Stimulated activated CD8-positive, alpha-beta memory T cell treated with anti-CD3 and anti-CD28 coated beads, Interleukin-2, amount 100 ng/mL, for 48 hours (primary cell): ENCODE measurements around the gene RNF130.

Experiments used
- DNase-seq, 2 donors: peaks; one replicate each; pipeline ENCODE4 v3.0.0-alpha.2; 2020; ENCODE audit warnings: low read depth in 2 of 2

Gene RNF130

GRCh38 chr5:180085837-180086236 lies 14.3 kb upstream of the RNF130 start:
- no peak for DNase-seq

GRCh38 chr5:180084638-180085561 lies 13.3 kb upstream of the RNF130 start:
- no peak for DNase-seq

DNA sequence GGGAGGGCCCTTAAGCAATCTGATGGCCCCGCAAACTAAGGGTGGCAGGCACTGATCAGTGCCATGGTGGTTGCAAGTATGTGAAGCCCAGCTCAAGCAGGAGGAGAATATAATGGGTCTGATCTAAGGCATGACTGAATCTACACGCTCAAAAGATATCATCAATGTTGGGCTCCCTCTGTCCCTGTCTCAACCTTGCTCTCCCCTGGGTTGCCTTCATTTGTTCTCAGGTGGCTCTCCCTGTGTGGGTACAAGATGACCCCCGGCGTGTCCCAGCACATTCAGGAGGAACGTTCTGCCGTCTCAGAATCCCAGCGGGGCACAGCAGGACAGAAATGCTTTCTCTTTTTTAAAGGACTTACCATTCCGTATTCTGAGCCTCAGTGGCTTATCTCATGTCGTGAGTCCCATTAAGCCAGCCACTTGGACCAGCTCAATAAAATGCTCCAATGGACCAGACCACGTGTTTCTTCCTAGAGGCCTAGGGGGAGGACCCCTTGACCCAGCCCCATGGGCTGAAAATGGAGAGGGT lies 12.0 kb upstream of the RNF130 start:
- DNase-seq, result no peak

DNA sequence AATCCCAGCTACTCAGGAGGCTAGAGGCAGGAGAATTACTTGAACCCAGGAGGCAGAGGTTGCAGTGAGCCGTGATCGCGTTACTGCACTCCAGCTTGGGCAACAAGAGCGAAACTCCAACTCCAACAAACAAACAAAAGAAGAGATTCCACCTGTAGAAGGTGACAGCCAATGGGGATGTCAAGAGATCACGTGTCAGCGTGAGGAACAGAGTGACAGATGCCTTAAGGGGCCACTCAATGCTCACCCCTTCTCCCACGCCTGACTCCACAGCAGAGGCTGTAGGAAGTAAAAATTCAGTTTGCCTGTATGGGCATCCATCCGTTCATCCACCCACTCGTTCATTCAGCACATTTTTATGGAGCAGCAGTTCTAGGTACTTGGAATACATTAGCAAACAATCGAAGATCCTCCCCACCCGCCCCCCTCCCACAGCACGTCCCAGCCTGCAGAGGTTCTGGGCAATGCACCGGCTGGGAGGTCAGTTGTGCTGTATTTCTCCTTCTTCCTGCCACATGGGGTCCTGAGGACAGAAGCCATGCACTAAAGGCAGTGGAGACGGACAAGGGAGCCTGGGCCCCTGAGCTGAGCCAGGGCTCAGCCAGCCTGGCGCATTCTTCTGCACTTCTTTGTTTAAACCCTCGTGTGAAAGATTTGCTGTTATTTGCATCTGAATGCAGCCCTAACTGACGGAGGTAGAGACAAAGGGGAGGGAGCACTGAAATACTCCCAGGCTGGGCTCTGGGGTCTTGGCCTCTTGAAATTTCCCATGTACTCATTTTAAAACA lies 11.3 kb upstream of the RNF130 start:
- DNase-seq, result no peak

GRCh38 chr5:180081481-180081880 lies 9.9 kb upstream of the RNF130 start:
- no peak for DNase-seq

DNA sequence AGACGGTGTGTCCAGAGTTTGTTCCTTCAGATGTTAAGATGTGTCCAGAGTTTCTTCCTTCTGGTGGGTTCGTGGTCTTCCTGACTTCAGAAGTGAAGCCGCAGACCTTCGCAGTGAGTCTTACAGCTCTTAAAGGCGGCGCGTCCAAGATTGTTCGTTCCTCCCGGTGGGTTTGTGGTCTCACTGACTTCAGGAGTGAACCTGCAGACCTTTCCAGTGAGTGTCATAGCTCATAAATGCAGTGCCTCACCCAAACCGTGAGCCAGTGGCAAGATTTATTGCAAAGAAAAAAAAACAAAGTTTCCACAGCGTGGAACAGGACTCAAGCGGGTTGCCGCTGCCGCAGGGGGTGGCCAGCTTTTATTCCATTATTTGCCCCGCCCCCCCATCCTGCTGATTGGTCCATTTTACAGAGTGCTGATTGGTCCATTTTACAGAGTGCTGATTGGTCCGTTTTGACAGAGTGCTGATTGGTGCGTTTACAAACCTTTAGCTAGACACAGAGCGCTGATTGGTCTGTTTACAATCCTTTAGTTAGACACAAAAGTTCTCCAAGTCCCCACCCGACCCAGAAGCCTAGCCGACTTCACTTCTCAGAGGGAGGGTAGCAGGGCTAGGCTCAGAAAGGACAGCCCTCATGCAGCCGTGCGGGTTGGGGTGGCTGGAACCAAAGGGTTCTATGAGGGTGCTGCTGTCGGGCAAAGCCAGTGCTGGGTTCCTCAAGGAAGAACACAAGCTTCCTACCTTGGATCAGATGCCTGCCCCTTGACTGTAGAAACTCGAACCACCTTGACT lies 9.1 kb upstream of the RNF130 start:
- no peak for DNase-seq

- no peak for DNase-seq
Observed at GRCh38 chr5:180079702-180080466, 8.3 kb upstream of the RNF130 start.

DNA sequence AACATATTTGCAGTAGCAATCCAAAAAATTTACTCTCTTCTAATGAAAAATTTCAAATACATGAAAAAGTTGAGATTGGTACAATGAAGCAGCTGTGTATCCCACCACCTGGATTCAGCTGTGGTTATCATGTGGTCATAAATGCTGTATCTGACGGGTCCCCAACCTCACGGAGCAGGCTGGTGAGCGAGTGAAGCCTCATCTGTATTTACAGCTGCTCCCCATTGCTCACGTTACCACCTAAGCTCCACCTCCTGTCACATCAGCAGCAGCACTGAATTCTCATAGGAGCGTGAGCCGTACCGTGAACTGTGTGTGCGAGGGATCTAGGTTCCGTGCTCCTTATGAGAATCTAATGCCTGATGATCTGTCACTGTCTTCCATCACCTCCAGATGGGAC lies 6.8 kb upstream of the RNF130 start:
- DNase-seq, result no peak

GRCh38 chr5:180077594-180078284 lies 6.2 kb upstream of the RNF130 start:
- no peak for DNase-seq

GRCh38 chr5:180075703-180076102 lies 4.1 kb upstream of the RNF130 start:
- no peak for DNase-seq

DNA sequence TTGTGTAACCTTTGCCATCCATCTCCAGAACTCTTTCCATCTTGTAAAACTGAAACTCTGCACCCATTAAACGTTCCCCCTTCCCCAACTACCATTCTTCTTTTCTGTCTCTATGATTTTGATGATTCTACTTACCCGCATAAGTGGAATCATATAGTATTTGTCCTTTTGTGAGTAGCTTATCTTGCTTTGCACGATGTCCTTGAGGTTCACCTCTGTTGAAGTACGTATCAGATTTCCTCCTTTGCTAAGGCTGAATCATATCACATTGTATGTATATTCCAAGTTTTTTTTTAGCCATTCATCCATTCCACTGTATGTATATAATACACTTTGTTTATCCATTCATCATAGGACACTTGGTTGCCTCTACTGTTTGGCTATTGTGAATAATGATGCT lies 2.9 kb upstream of the RNF130 start:
- DNase-seq, result no peak

- no peak for DNase-seq
Observed at GRCh38 chr5:180072556-180072955, 997 bp upstream of the RNF130 start.

DNA sequence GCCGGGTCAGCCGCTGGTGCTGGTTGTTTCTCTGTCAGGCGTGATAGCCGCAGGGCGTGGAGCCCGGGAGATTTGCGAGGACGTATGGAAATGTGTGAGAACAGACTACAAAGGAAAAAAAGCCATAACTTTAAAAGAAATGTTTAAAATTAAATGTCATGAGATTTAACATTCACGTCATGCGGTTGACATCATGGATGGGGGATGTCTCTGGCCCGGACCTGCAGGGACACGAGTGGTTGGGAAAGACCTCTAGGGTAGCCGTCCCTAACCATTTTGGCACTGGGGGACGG lies 643 bp upstream of the RNF130 start:
- DNase-seq, result no peak

GRCh38 chr5:180070756-180071530 lies 616 bp downstream of the RNF130 start:
- DNase-seq, result no peak

DNA sequence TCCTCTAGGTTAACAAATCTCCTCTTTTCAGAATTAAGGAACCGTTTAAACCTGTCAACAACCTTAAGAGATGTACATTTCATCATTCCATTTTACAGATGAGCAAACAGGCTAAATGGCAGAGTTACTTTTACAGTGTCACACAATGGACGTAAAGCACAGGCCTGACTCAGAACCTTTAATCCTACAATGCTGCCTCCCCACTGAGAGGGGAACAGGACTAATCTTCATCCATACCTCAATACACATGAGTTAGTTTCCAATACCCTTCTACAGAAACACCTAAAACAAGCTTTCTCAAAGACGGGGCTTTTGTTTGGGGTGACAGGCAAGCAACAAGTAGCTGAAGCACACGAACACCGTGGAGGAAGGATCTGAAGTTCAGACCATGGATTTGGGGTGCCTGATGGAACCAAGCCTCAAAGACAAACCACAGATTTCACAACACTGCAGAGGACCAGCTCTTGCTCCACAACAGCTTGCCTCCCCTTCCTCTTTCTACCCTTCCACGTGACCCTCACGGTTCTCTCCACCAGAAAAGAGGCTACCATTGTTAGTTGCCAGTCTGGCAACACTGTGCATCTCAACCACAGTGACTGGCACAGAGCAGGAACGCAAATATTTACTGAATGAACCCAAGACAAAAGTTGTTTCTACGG lies 1.8 kb downstream of the RNF130 start:
- DNase-seq, result no peak

DNA sequence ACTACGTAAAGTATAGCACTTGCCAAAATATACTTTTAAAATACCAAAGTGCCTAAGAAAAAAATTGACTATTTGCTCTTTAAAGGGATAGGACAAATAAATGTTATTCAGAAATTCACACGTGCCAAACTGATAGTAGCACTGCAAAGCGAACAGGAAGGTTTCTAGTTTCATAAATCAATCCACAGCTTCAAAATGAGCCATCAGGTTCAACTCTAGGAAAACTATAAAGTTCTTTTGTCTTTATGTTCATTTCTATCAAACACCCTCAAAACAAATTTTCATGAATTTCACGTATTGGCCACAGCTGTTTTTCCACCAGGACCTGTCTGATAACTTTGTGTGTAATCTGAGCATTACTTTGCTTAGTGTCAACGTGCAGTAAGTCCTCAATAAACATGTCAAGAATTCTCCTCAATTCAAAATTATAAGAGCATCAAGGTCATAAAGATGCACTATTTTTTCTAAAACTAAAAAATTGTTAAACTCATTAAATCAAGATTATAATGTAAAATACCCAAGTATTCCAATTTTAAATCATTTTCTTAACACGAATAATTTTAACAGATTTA lies 3.0 kb downstream of the RNF130 start:
- DNase-seq, result no peak

GRCh38 chr5:180067986-180068385 lies 3.6 kb downstream of the RNF130 start:
- no peak for DNase-seq

- no peak for DNase-seq
Observed at GRCh38 chr5:180060192-180060591, 11.4 kb downstream of the RNF130 start.

DNA sequence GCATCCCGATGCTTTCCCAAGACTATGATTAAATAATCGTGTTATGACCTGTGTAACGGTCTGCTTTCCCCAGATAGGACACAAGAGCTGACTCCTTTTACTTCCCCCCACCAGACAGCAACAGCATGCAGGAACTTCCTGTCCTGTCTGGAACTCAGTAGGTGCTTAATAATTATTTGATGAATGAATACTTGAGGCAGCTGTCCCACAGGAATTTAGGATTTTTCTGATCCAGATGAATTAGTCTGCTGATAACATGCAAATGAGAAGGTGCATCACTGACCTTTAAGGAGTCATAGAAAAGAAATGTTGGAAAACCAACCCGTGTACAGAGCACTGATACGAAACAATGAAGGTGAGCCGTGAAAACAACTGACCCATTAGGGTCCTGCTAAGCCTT lies 12.2 kb downstream of the RNF130 start:
- no peak for DNase-seq
